ENCODE results near the gene ATP1B1.
"Not testable (repeated sequence)": the region's sequence is repeated elsewhere in the genome, so short reads cannot be mapped to it uniquely, and the experiment has no call there.

ATP1B1 gene

DNA sequence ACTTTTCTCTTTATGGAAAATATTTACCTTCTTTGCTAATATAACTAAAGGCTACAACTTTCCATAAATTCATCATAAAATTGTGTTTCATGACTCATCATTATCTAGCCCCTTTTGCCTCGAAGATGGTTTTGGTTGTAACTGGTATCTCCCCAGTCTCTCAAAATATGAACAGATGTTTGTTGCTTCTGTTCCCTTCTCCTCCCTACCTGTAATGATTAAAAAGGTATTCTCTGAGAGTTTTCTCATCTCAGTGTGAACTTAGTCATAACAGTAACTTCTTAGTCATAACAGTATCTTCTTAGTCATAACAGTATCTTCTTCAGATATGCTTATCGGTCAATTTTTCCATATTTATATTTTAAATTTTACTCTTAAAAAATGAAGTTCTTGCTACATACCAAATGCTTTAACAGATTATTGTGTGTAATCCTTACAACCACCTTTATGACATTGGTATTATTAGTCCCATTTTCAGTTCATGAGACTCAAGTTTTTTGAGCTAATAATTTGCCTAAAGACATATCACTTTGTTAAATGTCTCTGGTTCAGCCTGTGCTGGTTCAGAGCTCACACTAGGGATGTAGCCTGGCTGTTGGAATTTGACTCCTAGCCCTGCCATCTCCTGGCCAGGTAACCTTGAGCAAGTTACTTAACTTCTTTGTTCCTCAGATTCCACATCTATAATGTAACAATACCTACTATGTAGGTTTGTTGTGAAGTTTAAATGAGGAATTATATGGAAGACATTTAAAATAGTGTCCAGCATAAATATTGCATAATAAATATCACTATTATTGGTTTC lies 32.6 kb downstream of the ATP1B1 start:
- in situ Hi-C loops (cut with MboI; ENCODE audit: low sequenced_read_pairs) = loop anchor here (25.0 kb wide), 1 partner anchor 502 kb away; no protein-coding TSS in a partner anchor

- in situ Hi-C loops (cut with MboI; ENCODE audit: low sequenced_read_pairs) = loop anchor here (25.0 kb wide), 1 partner anchor 504 kb away; no protein-coding TSS in a partner anchor
Measured at GRCh38 chr1:169141356-169141755, 34.9 kb downstream of the ATP1B1 start.

- in situ Hi-C loops (cut with MboI; ENCODE audit: low sequenced_read_pairs) = loop anchor here (25.0 kb wide), 1 partner anchor 505 kb away; no protein-coding TSS in a partner anchor
Measured at GRCh38 chr1:169142129-169142528, 35.6 kb downstream of the ATP1B1 start.

- in situ Hi-C loops (cut with MboI; ENCODE audit: low sequenced_read_pairs) = loop anchor here (25.0 kb wide), 1 partner anchor 506 kb away; no protein-coding TSS in a partner anchor
Measured at GRCh38 chr1:169143346-169143745, 36.9 kb downstream of the ATP1B1 start.

- in situ Hi-C loops (cut with MboI; ENCODE audit: low sequenced_read_pairs) = loop anchor here (25.0 kb wide), 1 partner anchor 507 kb away; no protein-coding TSS in a partner anchor
Measured at GRCh38 chr1:169143984-169144383, 37.5 kb downstream of the ATP1B1 start.

GRCh38 chr1:169144941-169145626 lies 38.6 kb downstream of the ATP1B1 start:
- in situ Hi-C loops (cut with MboI; ENCODE audit: low sequenced_read_pairs) = loop anchor here (25.0 kb wide), 1 partner anchor 508 kb away; no protein-coding TSS in a partner anchor

- in situ Hi-C loops (cut with MboI; ENCODE audit: low sequenced_read_pairs) = loop anchor here (25.0 kb wide), 1 partner anchor 509 kb away; no protein-coding TSS in a partner anchor
Measured at GRCh38 chr1:169146576-169147214, 40.2 kb downstream of the ATP1B1 start.

- in situ Hi-C loops (cut with MboI; ENCODE audit: low sequenced_read_pairs) = loop anchor here (25.0 kb wide), 1 partner anchor 511 kb away; no protein-coding TSS in a partner anchor
Measured at GRCh38 chr1:169148472-169149252, 42.2 kb downstream of the ATP1B1 start.

DNA sequence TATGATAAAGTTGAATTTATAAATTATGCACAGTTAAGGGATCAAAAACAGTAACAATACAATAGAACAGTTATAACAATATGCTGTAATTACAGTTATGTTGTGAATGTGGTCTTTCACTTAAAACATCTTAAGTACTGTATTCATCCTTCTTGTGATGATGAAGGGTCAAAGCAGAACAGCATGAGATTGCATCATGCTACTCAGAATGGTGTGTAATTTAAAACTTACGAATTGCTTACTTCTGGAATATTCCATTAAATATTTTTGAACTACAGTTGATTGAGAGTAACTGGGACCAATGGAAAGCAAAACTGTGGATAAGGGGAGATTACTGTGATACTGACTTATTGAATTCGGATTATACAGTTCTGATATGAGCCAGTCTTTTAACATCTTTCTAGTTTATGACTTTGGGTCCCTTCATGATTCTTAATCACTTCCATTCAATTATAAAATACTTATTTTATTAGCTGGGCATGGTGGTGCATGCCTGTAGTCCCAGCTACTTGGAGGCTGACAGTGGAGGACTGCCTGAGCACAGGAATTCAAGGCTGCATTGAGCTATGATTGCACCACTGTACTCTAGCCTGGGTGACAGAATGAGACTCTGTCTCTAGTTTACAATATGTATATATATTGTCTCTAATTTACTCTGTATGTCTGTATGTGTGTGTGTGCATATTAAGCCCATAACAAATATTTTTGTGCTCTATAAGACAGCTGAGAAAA lies 43.2 kb downstream of the ATP1B1 start:
- in situ Hi-C loops (cut with MboI; ENCODE audit: low sequenced_read_pairs) = loop anchor here (25.0 kb wide), 1 partner anchor 512 kb away; no protein-coding TSS in a partner anchor

DNA sequence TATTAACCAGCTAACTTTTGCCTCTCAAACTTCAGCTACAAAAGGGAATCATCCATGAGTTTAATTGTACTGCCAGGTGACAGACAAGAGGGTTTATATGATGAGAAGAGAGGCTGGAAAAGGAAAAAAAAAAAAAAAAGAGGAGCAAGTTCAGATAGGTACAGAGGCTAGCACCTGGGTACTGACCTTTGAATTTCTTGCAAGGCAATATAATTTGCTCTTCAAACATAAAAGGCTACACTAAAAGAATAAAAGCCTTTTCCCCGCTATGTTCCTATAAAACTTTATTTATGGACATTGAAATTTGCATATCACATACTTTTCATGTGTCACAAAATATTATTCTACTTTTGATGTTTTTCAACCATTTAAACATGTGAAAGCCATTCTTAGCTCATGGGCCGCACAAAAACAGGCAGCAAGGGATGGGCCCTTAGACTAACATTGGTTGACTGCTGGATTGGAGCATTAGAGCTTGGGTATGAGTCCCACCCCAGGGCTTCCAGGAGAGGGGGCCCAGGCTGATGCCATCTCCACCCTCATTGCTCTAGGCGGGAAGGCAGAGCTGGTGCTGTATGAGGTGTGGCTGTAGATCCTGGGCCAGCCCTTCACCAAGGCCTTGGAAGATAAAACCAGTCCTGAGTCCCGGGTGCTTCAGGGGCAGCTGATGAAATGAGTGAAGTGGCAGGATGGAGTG lies 44.3 kb downstream of the ATP1B1 start:
- in situ Hi-C loops (cut with MboI; ENCODE audit: low sequenced_read_pairs) = no loop called here

DNA sequence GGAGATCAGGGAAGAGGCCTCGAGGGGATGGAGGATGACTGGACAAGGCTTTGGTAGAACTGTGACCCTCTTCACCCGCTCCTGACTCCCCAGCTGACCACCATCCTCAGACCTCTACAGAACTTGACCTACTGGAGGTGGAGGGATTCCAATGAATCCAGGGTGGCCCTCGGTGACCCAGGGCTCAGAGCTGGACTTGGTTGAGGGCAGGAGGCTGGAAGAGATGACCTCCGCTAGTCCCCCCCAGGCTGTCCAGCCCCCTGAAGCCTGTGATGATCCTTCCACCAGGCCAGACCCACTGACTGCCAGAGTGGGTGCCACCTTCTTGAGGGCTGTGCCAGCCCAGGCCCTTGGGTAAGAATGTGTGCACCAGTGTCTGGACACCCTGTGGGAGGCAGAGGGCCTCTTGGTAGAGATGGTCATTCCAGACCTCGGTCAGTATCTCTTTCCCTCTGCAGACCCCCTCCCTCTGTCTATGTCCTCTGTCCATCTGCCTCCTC lies 44.9 kb downstream of the ATP1B1 start:
- in situ Hi-C loops (cut with MboI; ENCODE audit: low sequenced_read_pairs) = no loop called here

DNA sequence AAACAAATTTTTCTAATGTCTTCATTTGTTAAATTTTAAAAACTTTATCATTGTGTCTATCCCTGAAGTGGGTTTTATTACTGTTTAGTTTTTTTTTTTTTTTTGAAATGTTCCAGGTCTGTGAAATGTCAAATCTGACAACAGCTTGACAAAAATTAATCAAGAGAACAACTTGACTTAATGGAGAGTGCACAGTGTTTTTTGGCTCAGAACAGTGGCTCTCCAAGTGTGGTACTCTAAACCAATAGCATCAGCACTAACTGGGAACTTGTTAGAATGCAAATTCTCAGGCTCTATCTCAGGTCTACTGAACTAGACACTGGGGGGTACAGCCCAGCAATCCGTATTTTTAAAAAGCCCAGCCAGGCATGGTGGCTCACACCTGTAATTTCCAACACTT lies 49.2 kb downstream of the ATP1B1 start:
- in situ Hi-C loops (cut with MboI; ENCODE audit: low sequenced_read_pairs) = no loop called here

- in situ Hi-C loops (cut with MboI; ENCODE audit: low sequenced_read_pairs) = no loop called here
Measured at GRCh38 chr1:169156580-169156979, 50.1 kb downstream of the ATP1B1 start.

DNA sequence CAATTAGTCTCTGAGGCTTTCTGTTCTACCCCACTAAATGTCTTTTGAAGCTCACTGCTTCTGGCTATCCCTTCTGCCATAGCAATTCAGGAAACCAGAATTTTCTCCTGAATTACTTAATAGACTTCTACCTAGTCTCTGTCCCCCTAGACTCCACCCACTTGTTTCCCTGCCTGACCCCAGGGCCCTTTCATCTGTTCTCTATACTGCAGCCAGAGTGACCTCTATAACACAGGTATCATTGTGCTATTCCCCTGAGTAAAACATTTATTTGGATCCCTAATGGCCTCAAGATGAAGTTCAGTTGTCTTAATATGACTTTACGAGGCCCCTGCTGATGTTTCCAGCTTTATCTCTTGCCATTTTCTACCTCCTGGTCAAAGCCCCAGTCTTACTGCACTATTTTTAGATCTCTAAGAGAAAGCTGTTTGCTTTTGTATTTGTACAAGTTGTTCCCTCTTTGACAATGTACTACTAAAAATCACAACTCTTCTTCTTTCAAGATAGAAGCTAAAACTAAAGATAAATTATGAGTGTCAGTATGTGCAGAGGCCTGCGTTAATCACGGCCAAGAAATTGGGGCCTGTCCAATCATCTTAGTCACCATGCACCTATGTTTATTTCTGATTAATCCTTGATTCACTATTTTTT lies 54.5 kb downstream of the ATP1B1 start:
- in situ Hi-C loops (cut with MboI; ENCODE audit: low sequenced_read_pairs) = no loop called here

DNA sequence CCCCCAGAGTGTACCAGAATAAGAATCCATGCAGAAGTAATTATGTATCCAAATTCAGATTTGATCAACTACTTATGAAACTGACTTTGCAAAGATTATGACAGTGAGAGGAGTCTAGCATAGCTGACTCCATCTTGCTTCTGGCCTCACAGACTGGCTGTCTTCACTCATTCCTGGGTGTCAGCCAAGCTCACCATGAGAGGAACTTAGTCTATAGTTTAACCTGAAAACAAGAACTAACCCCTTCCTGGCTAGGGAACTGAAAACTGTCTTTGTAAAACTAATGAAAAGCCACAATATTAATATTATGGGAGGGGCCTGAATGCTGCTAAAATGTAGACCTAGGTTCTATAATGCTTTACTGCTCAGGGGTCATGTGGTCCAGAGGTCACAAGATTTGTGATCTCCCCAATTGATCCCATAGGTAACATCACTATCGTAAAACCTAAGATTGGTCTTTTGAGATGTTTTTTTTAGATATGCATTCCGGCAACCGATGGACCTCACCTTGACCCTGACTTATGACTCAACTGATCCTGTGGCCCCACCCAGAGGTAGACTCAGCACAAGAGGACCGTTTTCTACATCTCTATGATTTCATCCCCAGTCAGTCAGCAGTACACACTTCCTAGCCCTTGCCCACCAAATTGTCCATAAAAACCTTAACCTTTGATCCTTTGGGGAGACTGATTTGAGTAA lies 55.2 kb downstream of the ATP1B1 start:
- in situ Hi-C loops (cut with MboI; ENCODE audit: low sequenced_read_pairs) = no loop called here

DNA sequence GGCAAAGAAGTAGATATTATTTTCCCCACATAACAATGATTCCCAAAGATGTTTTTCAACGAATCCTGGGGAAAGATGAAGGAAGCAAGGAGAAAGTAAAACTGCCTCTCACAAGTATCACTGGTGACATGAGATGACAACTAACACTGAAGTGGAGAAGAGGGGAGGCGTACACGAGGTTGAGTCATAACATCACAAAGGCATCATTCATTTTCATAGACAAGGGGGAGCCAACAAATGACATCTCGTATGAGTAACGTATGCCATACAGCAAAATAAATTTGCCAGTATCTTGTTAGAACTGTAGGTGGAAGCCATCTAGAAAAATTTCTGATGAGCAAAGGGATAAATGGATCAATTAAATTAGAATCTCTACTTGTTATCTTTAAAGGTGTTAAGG lies 56.6 kb downstream of the ATP1B1 start:
- in situ Hi-C loops (cut with MboI; ENCODE audit: low sequenced_read_pairs) = no loop called here

DNA sequence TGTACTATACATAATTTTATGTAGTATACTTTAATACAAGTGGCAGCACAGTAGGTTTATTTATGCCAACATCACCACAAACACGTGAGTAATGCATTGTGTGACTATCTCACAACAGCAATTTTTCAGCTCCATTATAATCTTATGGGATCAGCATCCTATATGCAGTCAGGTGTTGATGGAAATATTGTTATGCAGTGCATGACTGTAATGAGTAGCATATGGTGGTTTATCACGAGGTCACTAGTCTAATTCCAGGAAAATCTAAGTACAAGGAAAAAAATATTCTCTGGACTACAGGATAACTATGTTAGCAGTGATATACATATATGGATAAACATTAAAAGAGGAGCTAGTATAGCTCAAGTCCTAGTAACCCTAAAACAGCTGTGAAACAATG lies 69.0 kb downstream of the ATP1B1 start:
- in situ Hi-C loops (cut with MboI; ENCODE audit: low sequenced_read_pairs) = no loop called here

DNA sequence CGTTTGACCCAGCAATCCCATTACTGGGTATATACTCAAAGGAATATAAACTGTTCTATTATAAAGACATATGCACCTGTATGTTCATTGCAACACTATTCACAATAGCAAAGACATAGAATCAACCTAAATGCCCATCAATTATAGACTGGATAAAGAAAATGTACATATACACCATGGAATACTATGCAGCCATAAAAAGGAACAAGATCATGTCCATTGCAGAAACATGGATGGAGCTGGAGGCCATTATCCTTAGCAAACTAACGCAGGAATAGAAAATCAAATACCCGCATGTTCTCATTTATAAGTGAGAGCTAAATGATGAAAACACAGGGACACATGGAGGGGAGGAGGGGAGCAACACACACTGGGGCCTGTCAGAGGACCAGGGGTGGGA lies 72.9 kb downstream of the ATP1B1 start:
- in situ Hi-C loops (cut with MboI; ENCODE audit: low sequenced_read_pairs) = not testable (repeated sequence)

Measured in HL-60/S4 (cell line).